ENCODE results near the gene MARK2.

MARK2 gene

DNA sequence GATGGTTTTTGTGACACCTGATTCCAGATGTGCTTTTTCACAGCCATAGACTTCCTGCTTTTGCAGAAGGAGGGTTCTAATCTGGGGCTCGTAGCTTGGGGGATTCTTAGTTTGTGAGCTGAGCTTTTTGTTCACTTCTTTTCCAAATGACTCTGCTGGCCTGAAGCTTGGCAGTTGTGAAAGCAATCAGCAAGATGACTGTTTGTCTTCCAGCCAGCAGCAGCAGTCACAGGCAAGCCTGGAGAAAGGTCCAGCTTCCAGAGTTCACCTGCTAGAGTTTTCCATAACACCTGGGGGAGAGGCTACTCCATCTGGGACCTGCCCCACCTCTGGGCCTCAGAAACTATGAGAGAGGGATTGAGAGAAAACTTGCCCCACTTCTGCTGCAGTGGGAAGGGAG lies 4.1 kb downstream of the MARK2 start:
- DNase-seq (ENCODE audit: low spot score): no peak
- Histone ChIP-seq H3K4me3 (no peak overlapping the region), H3K27ac (no peak overlapping the region)

DNA sequence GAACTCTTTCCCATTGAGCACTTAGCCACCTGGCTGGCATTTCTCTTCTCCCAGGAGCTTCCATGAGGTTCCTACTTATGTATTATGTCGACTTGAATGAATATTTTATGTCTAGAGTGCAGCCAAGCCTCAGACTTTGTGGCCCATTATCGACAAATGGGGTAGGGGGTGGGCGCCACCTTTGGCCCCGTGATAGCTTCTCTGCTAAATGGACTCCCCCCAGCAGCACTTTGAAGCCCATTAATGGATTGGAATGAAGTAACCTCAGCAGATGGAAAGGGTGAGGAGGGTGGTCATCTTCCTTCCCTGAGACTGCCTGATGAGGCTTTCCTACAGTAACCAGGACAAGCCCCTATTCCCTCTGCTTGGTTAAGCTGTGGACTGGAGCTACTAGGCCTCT lies 5.9 kb downstream of the MARK2 start:
- TF ChIP-seq, protein P1, sequence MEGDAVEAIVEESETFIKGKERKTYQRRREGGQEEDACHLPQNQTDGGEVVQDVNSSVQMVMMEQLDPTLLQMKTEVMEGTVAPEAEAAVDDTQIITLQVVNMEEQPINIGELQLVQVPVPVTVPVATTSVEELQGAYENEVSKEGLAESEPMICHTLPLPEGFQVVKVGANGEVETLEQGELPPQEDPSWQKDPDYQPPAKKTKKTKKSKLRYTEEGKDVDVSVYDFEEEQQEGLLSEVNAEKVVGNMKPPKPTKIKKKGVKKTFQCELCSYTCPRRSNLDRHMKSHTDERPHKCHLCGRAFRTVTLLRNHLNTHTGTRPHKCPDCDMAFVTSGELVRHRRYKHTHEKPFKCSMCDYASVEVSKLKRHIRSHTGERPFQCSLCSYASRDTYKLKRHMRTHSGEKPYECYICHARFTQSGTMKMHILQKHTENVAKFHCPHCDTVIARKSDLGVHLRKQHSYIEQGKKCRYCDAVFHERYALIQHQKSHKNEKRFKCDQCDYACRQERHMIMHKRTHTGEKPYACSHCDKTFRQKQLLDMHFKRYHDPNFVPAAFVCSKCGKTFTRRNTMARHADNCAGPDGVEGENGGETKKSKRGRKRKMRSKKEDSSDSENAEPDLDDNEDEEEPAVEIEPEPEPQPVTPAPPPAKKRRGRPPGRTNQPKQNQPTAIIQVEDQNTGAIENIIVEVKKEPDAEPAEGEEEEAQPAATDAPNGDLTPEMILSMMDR (IDR thresholded peaks at IDR 0.05): no peak
- no peak for DNase-seq (ENCODE audit: low spot score)
- H3K27ac ChIP-seq: peak overlapping the region in 1 of 2 donors; percentile 15
- H3K4me3 ChIP-seq: no peak overlapping the region

More for the DNA sequence above, 4.1 kb downstream of the MARK2 start:
- TF ChIP-seq, protein P1 (IDR thresholded peaks at IDR 0.05): no peak

DNA sequence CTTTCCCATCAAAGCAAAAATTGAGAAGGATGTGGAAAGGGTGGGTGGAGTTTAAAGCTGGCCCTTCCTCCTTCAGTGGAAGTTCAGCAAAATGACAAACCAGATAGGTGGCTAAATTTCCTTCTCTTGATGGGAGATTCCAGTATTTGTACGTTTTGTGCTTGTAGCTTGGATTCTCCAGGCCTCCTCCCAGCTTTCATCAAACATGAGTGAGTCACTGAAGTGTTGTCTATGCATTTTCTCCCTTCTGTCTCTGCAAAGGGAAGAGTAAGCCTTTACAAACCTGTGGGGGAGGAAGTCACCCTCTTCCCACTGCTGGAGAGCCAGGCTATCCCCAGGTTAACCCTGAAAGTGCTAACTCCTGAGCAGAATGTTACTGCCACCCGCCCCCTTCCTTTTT lies 6.4 kb downstream of the MARK2 start:
- DNase-seq (ENCODE audit: low spot score): no peak
- TF ChIP-seq, protein P1 (IDR thresholded peaks at IDR 0.05): no peak
- Histone ChIP-seq H3K4me3 (no peak overlapping the region), H3K27ac (peak overlapping the region in 1 of 2 donors; percentile 15)

DNA sequence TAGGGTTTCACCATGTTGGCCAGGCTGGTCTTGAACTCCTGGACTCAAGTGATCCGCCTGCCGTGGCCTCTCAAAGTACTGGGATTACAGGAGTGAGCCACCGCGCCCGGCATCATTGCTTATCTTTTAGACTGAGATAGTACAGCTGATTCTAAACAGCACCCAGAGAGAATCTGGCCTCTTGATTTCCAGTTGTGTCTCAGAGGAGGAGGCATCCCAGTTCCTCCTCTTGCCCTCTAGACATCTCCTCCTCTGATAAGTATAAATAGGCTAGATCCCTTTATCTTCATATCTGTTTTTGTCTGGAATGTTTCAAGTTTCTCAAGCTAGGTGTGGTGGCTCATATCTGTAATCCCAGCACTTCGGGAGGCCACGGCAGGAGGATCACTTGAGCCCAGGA lies 7.0 kb downstream of the MARK2 start:
- TF ChIP-seq, protein P1 (IDR thresholded peaks at IDR 0.05): no peak
- Histone ChIP-seq H3K4me3 (no peak overlapping the region), H3K27ac (peak overlapping the region in 1 of 2 donors; percentile 15)
- DNase-seq (ENCODE audit: low spot score): no peak

DNA sequence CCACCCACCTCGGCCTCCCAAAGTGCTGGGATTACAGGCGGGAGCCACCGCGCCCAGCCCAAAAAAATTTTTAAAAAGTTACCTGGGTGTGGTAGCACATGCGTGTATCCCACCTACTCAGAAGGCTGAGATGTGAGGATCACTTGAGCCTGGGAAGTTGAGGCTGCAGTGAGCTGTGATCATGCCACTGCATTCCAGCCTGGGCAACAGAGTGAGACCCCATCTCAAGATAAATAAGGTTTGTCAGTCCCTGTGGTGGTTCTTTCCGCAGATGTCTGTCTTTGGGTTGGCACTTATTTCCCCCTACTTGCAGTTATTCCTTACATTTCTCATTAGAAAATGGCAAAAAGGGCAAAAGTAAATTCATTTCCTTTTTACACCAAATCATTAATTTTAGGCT lies 8.0 kb downstream of the MARK2 start:
- H3K27ac ChIP-seq: no peak overlapping the region
- H3K4me3 ChIP-seq: no peak overlapping the region
- DNase-seq (ENCODE audit: low spot score): no peak
- TF ChIP-seq, protein P1 (IDR thresholded peaks at IDR 0.05): no peak

DNA sequence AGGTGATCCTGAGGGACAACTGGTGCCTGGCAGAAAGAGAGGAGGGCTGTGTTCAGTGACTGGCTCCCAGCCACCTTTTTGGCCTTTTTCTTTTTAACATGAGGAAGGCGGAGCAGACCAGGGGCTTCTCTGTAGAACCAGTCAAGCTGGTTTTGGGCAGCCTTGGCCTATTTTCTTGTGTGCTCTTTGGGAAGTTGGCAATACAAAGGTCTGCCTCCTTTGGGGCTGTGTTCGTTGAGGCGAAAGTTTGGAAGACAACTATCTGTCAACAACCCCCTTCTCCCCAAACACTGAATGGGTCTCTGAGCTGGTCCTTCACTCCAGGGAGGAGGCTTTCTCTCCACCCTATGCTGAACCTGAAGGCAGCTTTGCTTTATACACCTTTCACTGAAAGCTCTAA lies 8.5 kb downstream of the MARK2 start:
- DNase-seq (ENCODE audit: low spot score): no peak

DNA sequence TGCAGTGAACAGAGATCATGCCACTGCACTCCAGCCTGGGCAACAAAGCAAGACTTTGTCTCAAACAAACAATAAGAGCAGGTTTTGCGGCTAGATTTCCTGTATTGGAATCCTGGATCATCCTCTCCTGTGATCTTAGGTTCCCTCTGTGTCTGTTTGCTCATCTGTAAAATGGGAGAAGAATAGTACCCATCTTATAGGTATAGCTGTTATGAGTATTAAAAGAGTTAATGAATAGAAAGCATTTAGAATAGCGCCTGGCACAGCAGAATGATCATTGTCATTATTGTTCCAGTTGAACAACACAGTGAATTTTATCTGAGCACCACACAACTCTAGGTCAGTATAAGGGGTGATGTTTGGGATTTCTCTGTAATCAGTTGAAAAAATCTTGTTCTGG lies 10.8 kb downstream of the MARK2 start:
- no peak for DNase-seq (ENCODE audit: low spot score)
- TF ChIP-seq, protein P1 (IDR thresholded peaks at IDR 0.05): no peak
- no peak overlapping the region for H3K4me3 ChIP-seq
- no peak overlapping the region for H3K27ac ChIP-seq

More for the DNA sequence above, 8.5 kb downstream of the MARK2 start:
- no peak overlapping the region for H3K4me3 ChIP-seq
- no peak overlapping the region for H3K27ac ChIP-seq
- TF ChIP-seq, protein P1 (IDR thresholded peaks at IDR 0.05): no peak

Measured in coronary artery (tissue), 2 donors.